GM21423 (cell line): Measurements from ENCODE around the gene ZNF566.
"Not testable (repeated sequence)": the region's sequence is repeated elsewhere in the genome, so short reads cannot be mapped to it uniquely, and the experiment has no call there.

Experiments used
- ATAC-seq: cut with Tn5 transposase; IDR thresholded peaks from one replicate; pipeline ENCODE4 v1.9.1; 2021; ENCODE audit warnings: mild to moderate bottlenecking, moderate library complexity; ENCODE audit not compliant: unreplicated experiment

Gene ZNF566

GRCh38 chr19:36489118-36489919 is at the start of gene ZNF566:
Gene ZNF566 (minus strand): TSS chr19:36489561. CDS start chr19:36476557, 13,004 bp downstream.
- peak; percentile 89 for ATAC-seq

- ATAC-seq, result peak; percentile 13
Measured at GRCh38 chr19:36528921-36529518, 39.7 kb upstream of the ZNF566 start.

DNA sequence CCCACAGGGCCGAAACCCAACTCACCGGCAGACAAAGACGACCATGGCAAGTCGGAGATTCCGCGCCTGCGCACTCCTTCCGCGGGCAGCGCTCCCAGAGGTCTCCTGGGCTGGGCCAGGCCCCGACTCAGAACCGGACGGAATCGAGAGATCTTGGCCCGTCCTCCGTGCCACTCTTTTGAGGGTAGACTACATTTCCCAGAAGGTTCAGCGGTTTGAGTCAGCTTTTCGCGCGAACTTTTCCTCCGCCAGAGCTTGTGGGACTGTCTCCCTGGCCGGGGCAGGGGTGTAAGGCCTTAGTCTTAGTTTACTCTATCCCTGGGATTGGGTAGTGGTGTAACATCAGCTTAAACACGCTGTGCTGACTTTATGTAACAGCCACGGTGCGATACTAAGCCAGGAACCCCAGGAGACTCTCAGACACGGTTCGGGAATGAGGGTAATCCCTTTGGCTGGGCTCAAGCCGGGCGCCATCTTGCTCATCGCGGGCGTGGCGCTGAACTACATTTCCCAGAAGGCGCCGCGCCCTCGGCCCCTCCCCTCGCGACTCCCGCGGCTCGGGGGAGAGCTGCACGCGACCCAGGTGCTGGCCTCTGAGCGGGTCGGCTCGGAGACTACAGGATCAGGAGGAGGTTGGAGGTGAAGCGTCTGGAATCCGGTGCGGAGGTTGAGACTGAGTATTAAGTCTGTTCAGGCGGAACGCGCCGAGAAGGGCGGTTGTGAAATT is 39.0 kb upstream of the ZNF566 start, which contains the start of gene ZNF260:
ZNF260 (minus strand) TSS at position 78 of the 727 bp plus-strand sequence. CDS start 13,033 bp downstream, outside the sequence.
- ATAC-seq, result peak; percentile 87

DNA sequence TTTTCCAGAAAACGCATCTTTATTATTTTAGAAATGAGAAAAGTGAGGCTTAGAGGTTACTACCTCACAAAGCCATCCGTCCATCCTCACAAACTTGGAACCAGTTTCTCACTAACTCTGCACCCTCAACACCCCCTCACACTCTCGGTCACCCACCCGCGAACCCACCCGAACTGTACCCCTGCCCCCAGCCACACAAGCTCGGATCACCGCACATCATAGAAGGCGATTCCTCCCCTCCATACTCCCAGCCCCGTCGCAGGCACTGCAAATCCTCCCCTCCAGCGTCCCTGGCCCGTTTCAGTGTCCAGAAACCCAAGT is 38.5 kb upstream of the ZNF566 start:
- ATAC-seq, result no peak

- no peak for ATAC-seq
Measured at GRCh38 chr19:36527341-36527740, 38.0 kb upstream of the ZNF566 start.

- ATAC-seq, result no peak
Measured at GRCh38 chr19:36526581-36526980, 37.2 kb upstream of the ZNF566 start.

- ATAC-seq, result no peak
Measured at GRCh38 chr19:36524617-36525016, 35.3 kb upstream of the ZNF566 start.

DNA sequence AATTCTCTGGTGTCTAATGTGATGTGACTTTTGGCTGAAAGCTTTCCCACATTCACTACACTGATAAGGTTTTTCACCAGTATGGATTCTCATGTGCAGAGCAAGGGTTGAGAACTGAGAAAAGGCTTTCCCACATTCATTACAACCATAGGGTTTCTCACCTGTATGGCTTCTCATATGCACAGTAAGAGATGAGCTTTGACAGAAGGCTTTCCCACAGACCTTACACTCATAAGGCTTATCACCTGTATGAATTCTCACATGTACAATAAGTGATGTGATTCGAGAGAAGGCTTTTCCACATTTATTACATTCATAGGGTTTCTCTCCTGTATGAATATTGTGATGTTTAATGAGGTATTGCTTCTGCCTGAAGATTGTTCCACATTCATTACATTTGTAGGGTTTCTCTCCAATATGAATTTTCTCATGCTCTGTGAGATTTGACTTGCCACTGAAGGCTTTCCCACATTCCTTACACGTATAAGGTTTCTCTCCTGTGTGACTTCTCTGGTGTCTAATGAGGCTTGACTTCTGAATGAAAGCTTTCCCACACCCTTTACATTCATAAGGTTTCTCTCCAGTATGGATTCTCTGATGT is 24.8 kb upstream of the ZNF566 start:
- no peak for ATAC-seq

- no peak for ATAC-seq
Measured at GRCh38 chr19:36508325-36508724, 19.0 kb upstream of the ZNF566 start.

DNA sequence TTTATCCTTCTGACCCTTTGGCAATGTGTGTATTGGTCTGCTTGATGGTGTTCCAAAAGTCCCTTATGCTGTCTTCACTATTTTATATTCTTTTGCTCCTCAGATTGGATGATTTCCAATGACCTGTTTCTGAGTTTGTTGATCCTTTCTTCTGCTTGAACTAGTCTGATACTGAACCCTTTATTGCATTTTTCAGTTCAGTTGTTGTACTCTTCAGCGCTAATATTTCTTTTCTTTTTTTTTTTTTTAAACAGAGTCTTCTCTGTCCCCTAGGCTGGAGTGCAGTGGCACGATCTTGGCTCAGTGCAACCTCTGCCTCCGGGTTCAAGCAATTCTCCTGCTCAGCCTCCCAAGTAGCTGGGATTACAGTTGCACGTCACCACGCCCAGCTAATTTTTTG is 12.6 kb upstream of the ZNF566 start:
- no peak for ATAC-seq

GRCh38 chr19:36497001-36497400 is 7.6 kb upstream of the ZNF566 start:
- ATAC-seq, result no peak

DNA sequence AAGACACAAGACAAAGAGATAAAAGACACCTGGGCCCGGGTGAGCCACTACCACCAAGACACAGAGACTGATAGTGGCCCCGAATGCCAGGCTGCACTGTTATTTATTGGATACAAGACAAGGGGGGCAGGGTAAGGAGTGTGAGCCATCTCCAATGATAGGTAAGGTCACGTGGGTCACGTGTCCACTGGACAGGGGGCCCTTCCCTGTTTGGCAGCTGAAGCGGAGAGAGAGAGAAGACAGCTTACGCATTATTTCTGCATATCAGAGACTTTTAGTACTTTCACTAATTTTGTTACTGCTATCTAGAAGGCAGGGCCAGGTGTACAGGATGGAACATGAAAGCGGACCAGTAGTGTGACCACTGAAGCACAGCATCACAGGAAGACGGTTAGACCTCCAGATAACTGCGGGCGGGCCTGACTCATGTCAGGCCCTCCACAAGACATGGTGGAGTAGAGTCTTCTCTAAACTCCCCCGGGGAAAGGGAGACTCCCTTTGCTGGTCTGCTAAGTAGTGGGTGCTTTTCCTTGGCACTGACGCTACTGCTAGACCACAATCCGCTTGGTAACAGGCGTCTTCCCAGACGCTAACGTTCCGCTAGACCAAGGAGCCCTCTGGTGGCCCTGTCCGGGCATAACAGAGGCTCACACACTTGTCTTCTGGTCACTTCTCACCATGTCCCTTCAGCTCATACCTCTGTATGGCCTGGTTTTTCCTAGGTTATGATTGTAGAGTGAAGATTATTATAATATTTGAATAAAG is 3.5 kb upstream of the ZNF566 start:
- ATAC-seq, result not testable (repeated sequence)

GRCh38 chr19:36490846-36491245 is 1.5 kb upstream of the ZNF566 start:
- not testable (repeated sequence) for ATAC-seq

GRCh38 chr19:36489920-36490415 is 607 bp upstream of the ZNF566 start:
- peak; percentile 48 for ATAC-seq

DNA sequence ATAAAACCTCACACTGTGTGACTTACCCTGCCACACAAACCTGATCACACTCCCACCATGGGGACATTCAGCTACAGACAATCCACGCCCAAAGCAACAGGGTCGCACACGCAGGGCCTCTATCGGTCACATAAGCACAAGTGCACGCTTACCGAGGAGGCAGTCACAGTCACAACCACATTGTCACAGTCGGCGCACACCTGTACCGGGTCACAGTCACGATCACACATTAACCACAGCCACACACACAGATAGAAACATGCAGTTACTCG is 579 bp downstream of the ZNF566 start:
- ATAC-seq, result peak; percentile 12

DNA sequence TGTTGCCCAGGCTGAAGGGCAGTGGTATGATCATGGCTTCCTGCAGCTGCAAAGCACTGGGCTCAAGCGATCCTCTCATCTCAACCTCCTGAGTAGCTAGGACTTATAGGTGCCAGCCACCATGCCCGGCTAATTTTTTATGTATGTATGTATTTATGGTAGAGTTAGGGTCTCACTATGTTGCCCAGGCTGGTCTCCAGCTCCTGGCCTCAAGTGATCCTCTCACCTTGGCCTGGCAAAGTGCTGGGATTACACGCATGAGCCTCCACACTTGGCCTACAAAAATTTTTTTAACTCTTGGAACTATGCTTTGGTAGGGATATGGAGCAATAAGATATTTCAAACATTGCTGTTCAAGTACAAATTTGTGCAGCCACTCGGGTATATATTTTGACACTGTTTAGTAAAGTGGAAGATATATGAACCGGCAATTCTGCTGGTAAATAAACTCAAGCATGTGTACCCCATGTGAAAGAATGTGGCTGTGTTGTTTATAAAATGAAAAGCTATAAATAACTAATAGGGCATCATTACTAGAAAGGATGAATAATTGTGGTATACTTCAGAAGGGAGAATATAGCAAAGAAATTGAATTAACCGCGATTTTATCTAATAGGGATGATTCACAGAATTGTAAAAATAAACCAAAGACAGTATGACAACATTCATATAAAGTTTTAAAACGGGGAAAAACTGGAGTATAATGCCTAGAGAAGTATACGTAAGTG is 1.1 kb downstream of the ZNF566 start:
- no peak for ATAC-seq

DNA sequence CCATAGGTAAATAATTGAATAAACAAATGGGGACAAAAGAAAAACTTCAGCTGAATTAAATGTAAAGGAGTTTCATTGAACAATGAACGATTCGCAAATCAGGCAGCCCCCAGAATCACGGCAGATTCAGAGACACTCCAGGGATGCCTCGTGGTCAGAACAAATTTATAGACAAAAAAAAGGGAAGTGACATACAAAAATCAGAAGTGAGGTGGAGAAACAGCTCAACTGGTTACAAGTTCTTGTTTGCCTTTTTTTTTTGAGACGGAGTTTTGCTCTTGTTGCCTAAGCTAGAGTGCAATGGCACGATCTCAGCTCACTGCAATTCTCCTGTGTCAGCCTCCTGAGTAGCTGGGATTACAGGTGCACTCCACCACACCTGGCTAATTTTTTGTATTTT is 5.7 kb downstream of the ZNF566 start:
- no peak for ATAC-seq

GRCh38 chr19:36482876-36483275 is 6.5 kb downstream of the ZNF566 start:
- ATAC-seq, result no peak

GRCh38 chr19:36460046-36460445 is 29.3 kb downstream of the ZNF566 start:
- ATAC-seq, result no peak

- ATAC-seq, result no peak
Measured at GRCh38 chr19:36456831-36457230, 32.5 kb downstream of the ZNF566 start.
